ENCODE results near the gene SPATA16.

SPATA16 gene

GRCh38 chr3:172918568-172919296 is 222.3 kb downstream of the SPATA16 start:
- Histone ChIP-seq H4K20me1 (ENCODE audit: insufficient read depth, low read length) (no peaks in the 10 kb centered on the region), H3K4me1 (ENCODE audit: insufficient read depth, low read length) (no peaks in the 10 kb centered on the region), H3K27ac (ENCODE audit: low read length) (no peak overlapping the region), H3K4me2 (ENCODE audit: insufficient read depth, low read length) (no peak overlapping the region), H3K9me3 (ENCODE audit: insufficient read depth, low read length, severe bottlenecking) (no peaks in the 10 kb centered on the region), H3K27me3 (ENCODE audit: insufficient read depth, low read length, poor library complexity) (peaks cover 14% of the 10 kb centered on the region), H3K79me2 (ENCODE audit: insufficient read depth, low read length) (no peaks in the 10 kb centered on the region), H3K4me3 (ENCODE audit: low read depth in 1 of 2, low read length in 2 of 2) (no peak overlapping the region), H3K9ac (ENCODE audit: low read depth, low read length) (no peak overlapping the region), H3K36me3 (ENCODE audit: insufficient read depth, low read length) (no peaks in the 10 kb centered on the region), H2AFZ (ENCODE audit: low read depth, low read length) (no peak overlapping the region)
- ATAC-seq (ENCODE audit: insufficient read depth, low read depth): no peak
- no peak for DNase-seq
- TF ChIP-seq EZH2 (IDR thresholded peaks at IDR 0.05; ENCODE audit: borderline replicate concordance, low read depth, low read length, severe bottlenecking) (no peak), CTCF (IDR thresholded peaks at IDR 0.05; ENCODE audit: borderline replicate concordance, extremely low read depth, low read length, poor library complexity, severe bottlenecking) (no peak)

GRCh38 chr3:172918165-172918564 is 222.9 kb downstream of the SPATA16 start:
- Histone ChIP-seq H3K4me3 (ENCODE audit: low read depth in 1 of 2, low read length in 2 of 2) (no peak overlapping the region), H2AFZ (ENCODE audit: low read depth, low read length) (no peak overlapping the region), H4K20me1 (ENCODE audit: insufficient read depth, low read length) (no peaks in the 10 kb centered on the region), H3K27me3 (ENCODE audit: insufficient read depth, low read length, poor library complexity) (peaks cover 14% of the 10 kb centered on the region), H3K4me2 (ENCODE audit: insufficient read depth, low read length) (no peak overlapping the region), H3K9me3 (ENCODE audit: insufficient read depth, low read length, severe bottlenecking) (no peaks in the 10 kb centered on the region), H3K79me2 (ENCODE audit: insufficient read depth, low read length) (no peaks in the 10 kb centered on the region), H3K9ac (ENCODE audit: low read depth, low read length) (no peak overlapping the region), H3K36me3 (ENCODE audit: insufficient read depth, low read length) (no peaks in the 10 kb centered on the region), H3K4me1 (ENCODE audit: insufficient read depth, low read length) (no peaks in the 10 kb centered on the region), H3K27ac (ENCODE audit: low read length) (no peak overlapping the region)
- DNase-seq (no peak), ATAC-seq (ENCODE audit: insufficient read depth, low read depth) (no peak)
- no peak for TF ChIP-seq EZH2 (IDR thresholded peaks at IDR 0.05; ENCODE audit: borderline replicate concordance, low read depth, low read length, severe bottlenecking)
- no peak for TF ChIP-seq CTCF (IDR thresholded peaks at IDR 0.05; ENCODE audit: borderline replicate concordance, extremely low read depth, low read length, poor library complexity, severe bottlenecking)

GRCh38 chr3:172915911-172916514 is 225.0 kb downstream of the SPATA16 start:
- ATAC-seq (ENCODE audit: insufficient read depth, low read depth) (no peak), DNase-seq (no peak)
- Histone ChIP-seq H2AFZ (ENCODE audit: low read depth, low read length) (no peak overlapping the region), H3K4me1 (ENCODE audit: insufficient read depth, low read length) (no peaks in the 10 kb centered on the region), H3K36me3 (ENCODE audit: insufficient read depth, low read length) (no peaks in the 10 kb centered on the region), H3K9me3 (ENCODE audit: insufficient read depth, low read length, severe bottlenecking) (no peaks in the 10 kb centered on the region), H3K9ac (ENCODE audit: low read depth, low read length) (no peak overlapping the region), H3K4me3 (ENCODE audit: low read depth in 1 of 2, low read length in 2 of 2) (no peak overlapping the region), H3K79me2 (ENCODE audit: insufficient read depth, low read length) (no peaks in the 10 kb centered on the region), H4K20me1 (ENCODE audit: insufficient read depth, low read length) (no peaks in the 10 kb centered on the region), H3K27me3 (ENCODE audit: insufficient read depth, low read length, poor library complexity) (peaks cover 16% of the 10 kb centered on the region), H3K27ac (ENCODE audit: low read length) (no peak overlapping the region), H3K4me2 (ENCODE audit: insufficient read depth, low read length) (no peak overlapping the region)
- no peak for TF ChIP-seq EZH2 (IDR thresholded peaks at IDR 0.05; ENCODE audit: borderline replicate concordance, low read depth, low read length, severe bottlenecking)
- TF ChIP-seq CTCF (IDR thresholded peaks at IDR 0.05; ENCODE audit: borderline replicate concordance, extremely low read depth, low read length, poor library complexity, severe bottlenecking): no peak
